SKM-1 (cell line): ENCODE data around the gene FIBIN.
"Not testable (repeated sequence)": the region's sequence is repeated elsewhere in the genome, so short reads cannot be mapped to it uniquely, and the experiment has no call there.

Source experiments
- DNase-seq: peaks from one replicate; lab custom pipeline; 2025; ENCODE audit not compliant: unreplicated experiment; lab: John Stamatoyannopoulos, UW

FIBIN gene

DNA sequence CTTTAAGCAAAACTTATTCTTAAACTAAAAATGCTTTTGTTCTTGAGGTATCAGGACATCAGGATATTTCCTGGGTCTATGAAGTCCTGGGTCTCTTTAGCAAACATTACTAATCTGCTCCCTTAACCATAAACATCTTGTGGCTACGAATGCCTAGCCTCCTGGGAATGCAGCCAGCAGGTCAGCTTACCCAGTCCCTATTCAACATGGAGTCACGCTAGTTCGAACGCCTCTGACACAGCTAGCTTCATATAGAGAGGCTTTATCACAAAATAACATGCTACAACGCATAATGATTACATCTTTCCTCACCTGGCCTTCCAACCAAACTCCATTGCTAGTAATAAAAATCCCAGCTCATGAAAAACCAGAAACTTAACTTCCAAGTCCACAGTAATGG, 17.5 kb upstream of the FIBIN start:
- DNase-seq: no peak

DNA sequence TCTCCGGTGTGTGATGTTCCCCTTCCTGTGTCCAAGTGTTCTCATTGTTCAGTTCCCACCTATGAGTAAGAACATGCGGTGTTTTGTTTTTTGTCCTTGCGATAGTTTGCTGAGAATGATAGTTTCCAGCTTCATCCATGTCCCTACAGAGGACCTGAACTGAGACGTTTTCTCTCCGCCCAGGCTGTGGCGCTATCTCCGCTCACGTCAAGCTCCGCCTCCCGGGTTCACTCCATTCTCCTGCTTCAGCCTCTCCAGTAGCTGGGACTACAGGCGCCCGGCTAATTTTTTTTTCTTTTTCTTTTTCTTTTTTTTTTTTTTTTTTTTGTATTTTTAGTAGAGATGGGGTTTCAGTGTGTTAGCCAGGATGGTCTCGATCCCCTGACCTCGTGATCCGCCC, 16.7 kb upstream of the FIBIN start:
- DNase-seq: not testable (repeated sequence)

DNA sequence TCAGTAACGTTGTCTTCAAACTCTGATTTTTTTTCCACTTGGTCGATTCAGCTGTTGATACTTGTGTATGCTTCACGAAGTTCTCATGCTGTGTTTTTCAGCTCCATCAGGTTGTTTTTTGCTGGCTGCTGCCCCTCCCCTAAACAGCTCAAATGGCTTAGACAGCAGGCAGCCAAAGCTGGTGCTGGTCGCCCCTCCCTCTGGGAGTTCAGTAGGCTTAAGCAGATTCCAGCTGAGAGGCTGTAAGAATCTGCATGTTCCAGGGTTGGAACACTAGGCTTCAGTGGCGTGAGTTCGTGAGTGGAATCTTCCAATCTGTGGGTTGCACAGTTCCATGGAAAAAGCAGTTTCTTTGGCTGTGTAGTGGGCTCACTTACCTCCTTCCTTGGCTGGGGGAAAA, 10.3 kb upstream of the FIBIN start:
- DNase-seq: no peak

DNA sequence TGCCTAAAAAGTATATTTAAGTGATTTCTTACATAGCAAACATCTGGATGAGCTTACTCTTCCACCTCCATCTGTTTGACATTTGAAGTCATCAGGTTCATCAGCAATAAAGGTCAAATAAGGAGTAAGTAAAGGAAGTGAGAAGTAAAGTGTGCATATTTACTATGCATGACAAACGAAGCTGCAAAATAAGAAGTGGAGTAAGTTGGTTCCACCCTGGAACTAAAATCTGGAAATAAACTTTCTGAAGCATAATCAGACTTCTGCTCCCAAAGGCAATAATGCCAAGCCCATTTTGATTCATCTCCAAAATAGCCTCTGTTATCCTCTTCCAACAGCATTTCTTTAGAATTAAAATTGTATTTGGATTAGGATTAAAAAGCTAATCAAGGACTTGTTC, 8.4 kb upstream of the FIBIN start:
- DNase-seq: no peak

DNA sequence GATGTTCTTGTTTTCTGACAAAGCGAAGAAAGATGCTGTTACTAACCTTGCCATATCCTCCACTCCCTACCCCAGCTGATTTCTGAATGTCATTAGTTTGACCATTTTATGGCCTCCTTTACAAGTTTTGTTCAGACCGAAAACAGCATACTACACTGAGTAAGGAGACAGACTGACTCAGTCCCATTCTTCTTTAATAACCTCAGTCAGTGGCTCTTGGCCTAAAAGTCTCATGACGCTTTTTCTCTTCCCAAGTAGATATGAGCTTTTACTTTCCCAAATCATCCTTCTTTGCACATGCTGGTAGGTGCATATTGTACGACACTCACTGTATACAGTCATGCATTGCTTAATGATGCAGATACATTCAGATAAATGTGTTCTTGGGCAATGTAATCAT, 8.0 kb upstream of the FIBIN start:
- no peak for DNase-seq

DNA sequence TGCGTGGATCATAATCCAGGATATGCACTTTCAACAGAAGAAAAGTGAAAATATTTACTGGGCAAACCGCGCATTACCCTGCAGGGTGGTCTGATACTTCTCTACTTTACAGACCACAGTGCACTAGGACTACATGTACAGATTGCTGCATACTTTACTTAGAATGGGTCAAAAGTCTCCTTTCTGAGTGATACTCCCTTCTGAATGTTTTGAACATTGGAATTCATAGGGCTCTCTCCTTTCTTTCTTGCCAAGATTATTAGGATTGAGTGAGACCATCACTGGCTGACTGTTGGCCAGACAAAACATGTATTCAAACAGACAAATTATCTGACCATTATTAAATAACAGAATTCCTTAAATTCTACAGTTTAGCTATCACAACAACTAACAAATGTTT, 6.6 kb upstream of the FIBIN start:
- no peak for DNase-seq

DNA sequence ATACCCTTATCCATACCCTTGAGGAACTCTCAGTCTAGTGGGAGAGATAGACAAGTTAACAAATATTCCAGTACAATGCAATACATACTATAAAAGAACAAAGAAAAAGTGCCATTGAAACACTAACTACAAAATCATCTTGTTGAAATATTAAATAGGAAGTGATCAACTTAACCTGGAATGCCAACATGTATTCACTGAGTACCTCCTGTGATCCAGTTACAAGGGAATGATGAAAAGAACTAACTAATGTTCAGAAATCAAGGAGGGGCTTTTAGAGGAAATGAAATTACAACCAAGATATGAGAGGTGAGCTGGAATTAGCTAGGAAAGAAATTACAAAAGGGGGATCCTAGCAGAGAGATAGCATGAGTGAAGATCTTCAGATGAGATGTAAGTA, 6.2 kb upstream of the FIBIN start:
- no peak for DNase-seq

DNA sequence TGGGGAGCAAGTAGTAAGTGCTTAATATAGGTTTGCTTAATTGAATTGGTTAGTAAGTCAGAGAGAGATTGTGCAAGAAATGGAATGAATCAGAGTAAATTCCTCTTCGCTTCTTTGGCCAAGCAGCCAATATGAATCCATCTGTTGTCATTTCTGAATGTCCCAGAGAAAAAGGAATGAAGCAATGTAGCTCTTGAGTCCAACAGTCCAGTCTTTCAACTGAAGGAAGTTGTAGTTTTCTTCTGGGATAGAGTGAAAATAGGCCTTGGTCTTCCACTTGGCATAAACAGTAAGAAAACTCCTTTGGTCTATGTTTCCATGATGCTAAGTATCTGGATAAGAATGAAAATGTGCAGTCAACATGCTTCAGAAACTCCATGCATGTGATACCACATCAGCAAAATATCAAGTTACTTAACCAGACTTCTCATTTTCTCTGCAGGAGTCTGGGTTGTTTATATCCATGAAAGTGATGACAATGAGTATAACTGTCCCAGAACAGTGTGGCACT, 1.8 kb upstream of the FIBIN start:
- DNase-seq: no peak

DNA sequence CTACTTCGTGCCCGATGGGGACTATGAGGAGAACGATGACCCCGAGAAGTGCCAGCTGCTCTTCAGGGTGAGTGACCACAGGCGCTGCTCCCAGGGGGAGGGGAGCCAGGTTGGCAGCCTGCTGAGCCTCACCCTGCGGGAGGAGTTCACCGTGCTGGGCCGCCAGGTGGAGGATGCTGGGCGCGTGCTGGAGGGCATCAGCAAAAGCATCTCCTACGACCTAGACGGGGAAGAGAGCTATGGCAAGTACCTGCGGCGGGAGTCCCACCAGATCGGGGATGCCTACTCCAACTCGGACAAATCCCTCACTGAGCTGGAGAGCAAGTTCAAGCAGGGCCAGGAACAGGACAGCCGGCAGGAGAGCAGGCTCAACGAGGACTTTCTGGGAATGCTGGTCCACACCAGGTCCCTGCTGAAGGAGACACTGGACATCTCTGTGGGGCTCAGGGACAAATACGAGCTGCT, 751 bp downstream of the FIBIN start:
- DNase-seq: no peak

DNA sequence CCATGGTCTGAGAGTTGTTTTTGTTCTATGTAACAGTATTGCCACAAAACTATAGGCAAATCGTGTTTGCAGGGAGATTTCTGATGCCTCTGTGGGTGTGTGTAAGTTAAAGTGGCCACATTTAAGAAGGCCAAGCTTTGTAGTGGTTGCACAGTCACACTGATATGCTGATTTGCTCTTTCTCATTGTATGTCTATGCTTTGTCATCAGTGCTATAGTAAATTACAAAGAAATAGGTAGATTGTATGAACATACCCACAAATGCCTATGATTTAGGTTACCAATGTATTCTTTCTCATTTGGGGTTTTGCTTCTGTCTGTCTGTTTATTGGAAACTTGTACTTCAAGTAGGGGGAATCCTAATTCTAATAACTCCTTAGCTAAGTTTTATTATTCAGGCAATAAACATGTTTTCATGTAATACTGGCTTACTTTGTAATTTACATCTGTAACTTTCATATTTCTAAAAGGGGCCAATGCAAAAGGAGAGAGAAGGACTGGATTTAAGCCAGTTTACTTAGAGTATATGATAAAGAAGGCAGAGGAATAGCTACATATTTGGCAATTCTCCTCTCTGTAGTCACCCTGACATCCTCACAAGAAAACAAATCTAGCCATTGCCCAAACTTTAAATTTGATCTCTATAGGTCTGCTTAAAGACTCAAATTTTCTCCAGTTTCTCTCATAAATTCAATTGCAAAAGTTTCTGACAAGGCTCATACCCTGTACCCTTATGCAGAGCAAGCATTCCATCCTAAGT, 2.0 kb downstream of the FIBIN start:
- no peak for DNase-seq

DNA sequence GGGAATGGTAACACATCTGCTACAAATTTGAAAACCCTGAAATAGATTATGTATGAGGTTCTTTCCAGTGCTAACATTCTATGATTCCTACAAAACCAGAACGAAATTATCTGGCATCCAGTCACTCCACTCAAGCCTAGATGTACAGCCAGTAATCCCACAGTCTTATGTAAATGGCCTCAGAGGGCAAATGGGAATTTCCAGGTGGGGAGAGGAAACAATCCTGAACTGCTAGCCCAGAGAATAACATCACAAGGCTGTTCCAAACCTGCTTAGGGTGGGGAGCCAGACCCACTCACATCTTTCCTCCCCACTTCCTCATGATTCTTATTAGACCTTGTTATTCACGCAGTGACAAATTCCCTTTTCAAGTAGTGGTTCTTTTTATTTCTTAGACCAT, 3.5 kb downstream of the FIBIN start:
- no peak for DNase-seq

DNA sequence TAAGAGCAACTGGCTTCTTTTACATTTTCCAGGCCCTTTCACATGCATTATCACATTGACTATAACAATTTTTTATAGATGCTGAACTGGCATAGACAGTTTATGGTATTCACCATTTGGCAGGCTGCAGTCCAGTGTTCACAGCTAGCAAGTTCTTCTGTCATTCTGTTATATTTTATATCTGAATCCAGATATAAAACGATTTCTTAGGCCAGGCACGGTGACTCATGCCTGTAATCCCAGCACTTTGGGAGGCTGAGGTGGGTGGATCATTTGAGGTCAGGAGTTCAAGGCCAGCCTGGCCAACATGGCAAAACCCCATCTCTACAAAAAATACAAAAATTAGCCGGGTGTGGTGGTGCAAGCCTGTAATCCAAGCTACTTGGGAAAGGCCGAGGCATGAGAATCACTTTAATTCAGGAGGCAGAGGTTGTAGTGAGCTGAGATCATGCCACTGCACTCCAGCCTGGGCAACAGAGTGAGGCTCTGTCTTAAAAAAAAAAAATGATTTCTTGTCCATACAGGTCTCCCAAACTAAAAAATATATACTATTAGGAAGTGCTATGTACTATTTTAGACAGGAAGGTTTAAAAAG, 7.3 kb downstream of the FIBIN start:
- DNase-seq: not testable (repeated sequence)

DNA sequence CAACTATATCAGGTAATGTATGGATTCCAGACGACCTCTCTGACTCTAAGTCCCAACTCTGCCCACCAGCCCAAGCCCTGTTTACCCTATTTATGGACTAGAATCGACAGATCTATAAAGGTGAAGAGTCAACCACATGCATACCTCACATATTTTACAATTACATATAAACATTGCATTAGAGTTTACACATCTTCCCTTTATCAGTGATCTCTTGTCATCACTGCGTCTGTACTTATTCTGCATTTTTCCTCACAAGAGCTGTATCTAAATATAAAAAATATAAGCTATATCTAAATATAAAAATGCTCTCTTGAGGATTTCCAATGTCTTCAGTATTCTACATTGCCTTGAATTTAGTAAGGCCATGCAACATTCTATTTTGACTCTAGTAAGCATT, 8.5 kb downstream of the FIBIN start:
- DNase-seq: no peak

DNA sequence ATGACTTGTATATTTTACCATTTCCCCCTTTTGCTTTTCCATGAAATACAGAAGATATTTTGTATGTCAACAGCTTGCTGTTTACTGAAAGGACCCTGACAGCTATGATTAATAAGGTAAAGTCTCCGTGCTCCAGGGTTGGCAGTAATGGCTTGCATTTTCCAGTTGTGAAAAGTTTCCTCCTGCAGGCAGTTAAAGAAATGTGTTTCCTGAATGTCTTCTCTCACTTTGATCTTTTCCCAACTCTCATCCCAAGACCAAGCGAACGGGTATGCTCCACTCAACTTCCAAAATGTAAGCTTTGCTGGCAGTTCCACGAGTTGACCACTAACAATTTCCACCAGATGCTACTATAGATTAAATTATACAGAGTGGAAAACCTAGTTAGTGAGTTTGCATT, 8.9 kb downstream of the FIBIN start:
- DNase-seq: no peak

DNA sequence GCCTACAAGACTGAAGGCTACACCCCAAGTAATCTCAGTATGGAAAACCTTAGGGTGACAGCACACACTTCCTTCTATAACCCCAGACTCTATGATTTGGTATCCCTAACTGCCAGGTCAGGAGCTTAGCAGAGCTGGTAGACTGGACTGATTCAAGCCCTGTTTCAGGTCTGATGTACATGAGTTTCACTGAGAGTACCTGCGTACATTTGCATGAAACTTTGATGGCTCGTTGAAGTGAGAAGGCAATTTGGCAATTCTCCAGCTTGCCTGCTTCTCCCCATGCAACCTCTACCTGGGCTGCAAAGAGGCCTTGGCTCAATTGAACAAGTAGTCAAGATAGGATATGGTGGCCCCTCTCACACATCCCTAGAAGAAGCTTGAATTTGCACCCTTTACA, 10.2 kb downstream of the FIBIN start:
- no peak for DNase-seq

DNA sequence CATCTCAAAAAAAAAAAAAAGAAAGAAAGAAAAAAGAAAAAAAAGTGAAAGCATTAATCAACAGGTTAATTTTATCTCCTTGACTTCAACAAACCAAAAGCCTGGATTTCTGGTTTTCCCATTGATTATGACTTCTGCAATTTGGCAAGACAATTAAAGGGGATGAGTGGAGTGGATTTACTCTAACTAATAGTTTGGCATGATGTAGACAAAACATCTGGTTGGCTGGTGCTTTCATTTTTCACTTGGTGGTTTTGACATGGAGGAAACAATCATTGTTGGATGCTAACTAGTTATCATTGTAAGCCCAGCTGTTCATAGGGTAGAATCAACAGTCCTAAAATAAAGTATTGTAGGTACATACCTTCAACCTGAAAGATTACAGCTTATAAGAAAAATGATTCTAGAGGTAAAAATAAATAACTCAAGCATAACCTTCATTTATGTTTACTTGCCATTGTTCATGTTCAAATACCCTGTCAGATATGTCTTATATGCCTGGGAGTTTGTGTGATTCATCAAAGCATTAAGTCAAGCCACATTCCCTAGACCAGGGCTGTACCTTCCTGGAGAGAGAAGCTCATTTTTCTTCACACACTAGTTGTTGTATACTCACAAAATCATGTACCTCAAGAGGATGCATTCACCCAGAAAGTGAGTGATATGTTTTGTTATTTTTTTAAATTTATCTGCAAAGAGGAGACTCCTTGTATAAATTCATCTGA, 15.1 kb downstream of the FIBIN start:
- no peak for DNase-seq

DNA sequence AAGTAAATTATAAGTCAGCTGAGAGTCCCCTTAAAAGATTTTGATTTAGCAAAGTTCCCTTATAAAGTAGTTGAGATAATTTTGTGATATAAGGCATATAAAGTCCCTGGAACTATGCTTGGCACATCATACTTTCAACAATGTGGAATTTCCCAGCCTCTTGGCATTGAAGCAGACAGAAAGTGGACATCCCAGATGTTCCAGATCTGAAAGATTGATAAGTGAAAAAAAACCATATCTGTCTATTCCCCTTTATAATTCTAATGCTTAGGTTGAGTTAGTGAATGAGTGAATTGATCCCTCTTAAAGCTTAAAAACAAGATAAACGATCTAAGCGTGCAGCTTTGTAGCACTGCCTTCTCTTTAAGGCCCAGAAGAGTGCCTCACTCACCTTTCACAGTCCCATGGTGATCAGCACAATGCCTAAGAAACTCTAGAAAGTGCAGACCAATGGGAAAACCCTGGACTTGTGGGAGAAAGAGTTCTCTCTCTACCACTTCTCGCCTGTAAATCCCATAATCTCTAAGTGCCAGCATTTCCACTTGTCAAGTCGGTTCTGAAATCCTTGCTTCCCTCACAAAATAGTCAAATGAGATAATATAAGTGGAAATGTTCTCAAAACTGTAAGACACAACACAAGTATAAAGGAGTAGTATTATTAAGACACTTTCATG, 17.8 kb downstream of the FIBIN start:
- DNase-seq: no peak

DNA sequence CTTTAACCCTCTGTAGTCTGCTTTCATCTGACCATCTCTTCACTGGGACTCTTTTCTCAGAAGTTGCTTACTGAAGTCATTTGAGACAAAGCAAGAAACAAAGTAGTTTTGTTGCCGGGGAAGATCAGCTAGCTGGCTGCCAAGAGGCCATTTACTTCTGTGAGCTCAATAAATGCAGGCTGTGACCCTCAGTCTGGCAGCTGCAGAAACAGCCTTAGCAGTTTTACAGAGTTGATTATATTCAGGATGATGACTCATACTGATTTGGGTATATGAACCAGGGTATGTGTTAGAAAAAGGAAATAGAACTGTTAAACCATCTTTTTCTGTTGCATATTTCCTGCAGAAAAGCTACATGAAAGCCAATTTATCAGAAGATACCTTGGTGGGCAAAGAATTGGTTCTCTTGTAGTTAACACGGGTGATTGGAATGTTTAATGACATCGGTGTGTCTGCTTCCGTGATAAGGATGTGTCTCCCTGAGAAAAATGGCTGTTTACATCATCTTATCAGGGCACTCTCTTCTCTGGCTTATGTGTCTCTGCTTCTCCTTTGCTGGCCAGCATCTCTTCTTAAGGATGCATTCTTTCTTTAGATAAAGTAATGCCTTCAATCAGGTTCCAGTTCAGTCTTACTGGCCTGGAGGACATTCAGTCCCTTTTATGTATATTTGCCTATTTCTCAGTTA, 18.5 kb downstream of the FIBIN start:
- DNase-seq: no peak

DNA sequence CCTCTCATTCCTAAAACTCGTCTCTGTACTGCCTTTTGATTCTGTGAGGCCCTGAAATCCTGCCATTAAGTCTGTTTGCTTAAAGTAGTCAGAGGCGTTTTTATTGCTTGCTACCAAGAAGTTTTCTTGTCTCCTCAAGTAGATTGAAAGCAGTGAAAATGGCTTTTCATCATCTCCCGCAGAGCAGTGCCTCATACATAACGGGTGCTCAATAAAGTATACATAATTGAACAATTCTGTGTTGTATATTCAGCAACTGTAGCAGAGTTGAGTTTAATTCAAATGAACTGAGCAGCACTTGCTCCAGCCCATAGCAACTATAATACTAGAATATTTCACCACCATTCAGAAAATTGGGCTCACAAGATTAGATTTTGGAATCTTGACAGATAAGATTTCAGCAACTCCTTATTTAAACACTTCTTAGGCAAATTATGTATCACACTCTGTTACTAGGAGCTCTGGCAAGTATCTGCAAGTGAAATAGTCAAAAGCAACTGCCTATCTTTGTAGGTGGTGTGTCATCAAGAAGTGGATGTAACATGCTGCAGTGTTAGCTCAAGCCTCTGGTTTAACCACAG, 20.0 kb downstream of the FIBIN start:
- DNase-seq: no peak

DNA sequence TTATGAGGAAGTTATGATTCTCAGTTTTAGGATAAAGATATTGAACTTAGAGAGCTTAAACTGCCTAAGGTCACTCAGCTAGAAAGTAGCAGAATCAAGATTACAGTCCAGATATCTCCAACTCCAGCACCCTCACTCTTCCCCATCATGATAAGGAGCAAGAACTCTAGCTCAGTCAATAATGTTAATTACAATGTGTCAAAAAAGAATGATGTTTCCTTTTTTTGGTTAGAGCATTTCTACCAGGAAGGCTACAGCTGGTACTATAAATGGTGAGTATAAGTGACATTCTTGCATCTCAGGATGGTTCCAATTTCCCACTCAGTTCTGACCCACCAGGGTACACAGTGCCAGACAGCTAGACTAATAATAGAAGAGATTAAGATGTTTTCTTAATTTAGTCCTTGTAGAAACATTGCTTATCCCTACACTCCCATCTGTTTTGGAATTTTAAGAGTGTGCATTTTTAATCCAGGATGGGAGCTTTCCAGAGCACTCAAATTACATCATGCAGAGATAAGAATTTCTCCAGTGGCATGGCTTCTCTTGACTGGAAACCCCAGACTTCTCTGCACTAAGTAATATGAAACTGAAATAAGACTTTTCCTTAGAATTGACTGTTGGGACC, 25.1 kb downstream of the FIBIN start:
- DNase-seq: no peak
